Measurements from ENCODE around the gene CPA5. TPM values are rescaled to one million over a fixed set of nuclear protein-coding genes. Genes with fewer than 3 reads are reported as not detected.

CPA5 gene
- total RNA-seq, 2 experiments from 2014 or later = not detected

DNA sequence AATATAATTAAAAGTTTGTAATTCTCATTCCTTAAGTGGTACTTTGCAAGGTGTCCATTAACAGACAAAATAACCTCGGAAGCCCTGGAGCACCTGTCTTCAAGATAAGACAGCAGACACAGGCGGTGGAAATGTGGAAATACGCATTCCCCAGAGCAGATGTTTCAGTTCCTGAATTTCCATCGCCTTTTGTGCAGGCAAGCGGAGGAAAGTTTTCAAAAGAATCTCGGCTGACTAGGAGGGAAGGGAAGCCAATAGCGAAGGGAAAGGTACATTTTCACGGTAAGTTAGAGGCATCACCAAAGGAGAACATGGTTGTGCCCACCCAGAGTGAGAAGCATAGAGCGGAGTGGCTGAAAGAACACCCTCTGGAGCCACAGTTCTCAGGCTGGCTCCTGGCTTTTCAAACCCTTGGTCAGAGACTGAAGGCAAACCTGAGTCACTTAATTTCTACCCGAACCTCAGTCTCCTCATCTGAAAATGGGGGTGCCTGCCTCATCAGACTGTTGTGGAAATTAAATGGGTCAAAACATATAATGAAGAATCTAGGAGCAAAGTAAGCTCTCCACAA lies 49.3 kb downstream of the CPA5 start:
- Histone ChIP-seq H3K4me1 (ENCODE audit: insufficient read depth, low read length, poor library complexity, severe bottlenecking) (no peaks in the 10 kb centered on the region), H3K9me3 (ENCODE audit: low read length) (no peaks in the 10 kb centered on the region), H3K36me3 (ENCODE audit: insufficient read depth, low read length) (no peaks in the 10 kb centered on the region), H3K4me2 (ENCODE audit: low read length) (no peak overlapping the region), H3K79me2 (ENCODE audit: insufficient read depth, low read depth, low read length) (no peaks in the 10 kb centered on the region), H2AFZ (ENCODE audit: low read length) (no peak overlapping the region), H3K4me3 (ENCODE audit: low read depth, low read length, poor library complexity, severe bottlenecking) (no peak overlapping the region), H3K27ac (ENCODE audit: low read depth, low read length, poor library complexity, severe bottlenecking) (no peak overlapping the region), H3K9me2 (ENCODE audit: insufficient read depth, low read length) (no peaks in the 10 kb centered on the region), H4K20me1 (ENCODE audit: insufficient read depth, low read length) (no peaks in the 10 kb centered on the region)
- ChIA-PET POLR2A (no interaction called here), CTCF (ENCODE audit: unreplicated experiment) (no interaction called here)
- no peak for DNase-seq (ENCODE audit: low spot score)
- BruUV-seq (replicated peaks) = no TSS peak
- intact Hi-C loops (cut with micrococcal nuclease; ENCODE audit: unreplicated experiment) = no loop called here
- TF ChIP-seq, protein P1, sequence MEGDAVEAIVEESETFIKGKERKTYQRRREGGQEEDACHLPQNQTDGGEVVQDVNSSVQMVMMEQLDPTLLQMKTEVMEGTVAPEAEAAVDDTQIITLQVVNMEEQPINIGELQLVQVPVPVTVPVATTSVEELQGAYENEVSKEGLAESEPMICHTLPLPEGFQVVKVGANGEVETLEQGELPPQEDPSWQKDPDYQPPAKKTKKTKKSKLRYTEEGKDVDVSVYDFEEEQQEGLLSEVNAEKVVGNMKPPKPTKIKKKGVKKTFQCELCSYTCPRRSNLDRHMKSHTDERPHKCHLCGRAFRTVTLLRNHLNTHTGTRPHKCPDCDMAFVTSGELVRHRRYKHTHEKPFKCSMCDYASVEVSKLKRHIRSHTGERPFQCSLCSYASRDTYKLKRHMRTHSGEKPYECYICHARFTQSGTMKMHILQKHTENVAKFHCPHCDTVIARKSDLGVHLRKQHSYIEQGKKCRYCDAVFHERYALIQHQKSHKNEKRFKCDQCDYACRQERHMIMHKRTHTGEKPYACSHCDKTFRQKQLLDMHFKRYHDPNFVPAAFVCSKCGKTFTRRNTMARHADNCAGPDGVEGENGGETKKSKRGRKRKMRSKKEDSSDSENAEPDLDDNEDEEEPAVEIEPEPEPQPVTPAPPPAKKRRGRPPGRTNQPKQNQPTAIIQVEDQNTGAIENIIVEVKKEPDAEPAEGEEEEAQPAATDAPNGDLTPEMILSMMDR (conservative IDR thresholded peaks at IDR 0.05; ENCODE audit: low read length) = no peak
- no peak for TF ChIP-seq EZH2phosphoT487 (IDR thresholded peaks at IDR 0.05; ENCODE audit: borderline replicate concordance, low read depth, low read length)

DNA sequence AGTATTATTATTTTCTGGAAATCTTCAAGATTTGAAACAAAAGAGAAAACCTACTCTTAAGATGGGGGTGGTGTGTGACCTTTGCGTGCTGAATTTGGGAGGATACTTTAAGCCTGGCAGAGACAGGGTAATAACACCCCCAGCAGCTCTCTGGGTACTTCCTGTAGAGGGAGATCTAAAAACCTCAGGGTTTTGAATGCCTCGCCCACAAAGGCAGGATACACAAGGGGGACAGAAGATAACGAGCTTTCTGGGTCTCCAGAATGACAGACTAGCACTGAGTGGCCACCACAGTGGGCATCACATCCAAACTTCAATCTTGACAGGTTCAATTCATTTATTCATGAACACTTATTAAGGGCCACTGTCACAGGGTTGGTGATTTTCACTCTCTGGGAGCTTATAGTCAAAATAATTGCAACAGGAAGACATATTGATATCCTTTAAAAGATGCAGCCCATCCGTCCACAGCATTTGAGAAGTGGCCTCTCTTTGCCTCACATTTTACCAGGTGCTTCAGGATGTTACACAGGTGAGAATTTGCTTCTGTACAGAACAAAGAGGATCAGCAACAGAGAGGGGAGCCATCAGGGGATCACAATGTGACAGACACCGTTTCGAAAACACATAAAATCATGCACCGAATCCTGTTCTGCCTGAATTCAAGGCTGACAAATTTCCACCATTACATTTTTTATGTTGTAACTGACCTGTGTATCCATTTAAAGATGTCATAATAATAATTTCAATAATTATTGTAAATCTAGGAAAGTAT lies 50.0 kb downstream of the CPA5 start:
- Histone ChIP-seq H3K4me2 (ENCODE audit: low read length) (no peak overlapping the region), H3K9me3 (ENCODE audit: low read length) (no peaks in the 10 kb centered on the region), H3K9me2 (ENCODE audit: insufficient read depth, low read length) (no peaks in the 10 kb centered on the region), H3K36me3 (ENCODE audit: insufficient read depth, low read length) (no peaks in the 10 kb centered on the region), H3K27ac (ENCODE audit: low read depth, low read length, poor library complexity, severe bottlenecking) (no peak overlapping the region), H3K4me3 (ENCODE audit: low read depth, low read length, poor library complexity, severe bottlenecking) (no peak overlapping the region), H2AFZ (ENCODE audit: low read length) (no peak overlapping the region), H3K79me2 (ENCODE audit: insufficient read depth, low read depth, low read length) (no peaks in the 10 kb centered on the region), H3K4me1 (ENCODE audit: insufficient read depth, low read length, poor library complexity, severe bottlenecking) (no peaks in the 10 kb centered on the region), H4K20me1 (ENCODE audit: insufficient read depth, low read length) (no peaks in the 10 kb centered on the region)
- no peak for TF ChIP-seq EZH2phosphoT487 (IDR thresholded peaks at IDR 0.05; ENCODE audit: borderline replicate concordance, low read depth, low read length)
- TF ChIP-seq, protein P1 (conservative IDR thresholded peaks at IDR 0.05; ENCODE audit: low read length) = no peak
- no TSS peak for BruUV-seq (replicated peaks)
- intact Hi-C loops (cut with micrococcal nuclease; ENCODE audit: unreplicated experiment) = no loop called here
- POLR2A ChIA-PET = no interaction called here
- CTCF ChIA-PET (ENCODE audit: unreplicated experiment) = no interaction called here
- no peak for DNase-seq (ENCODE audit: low spot score)

DNA sequence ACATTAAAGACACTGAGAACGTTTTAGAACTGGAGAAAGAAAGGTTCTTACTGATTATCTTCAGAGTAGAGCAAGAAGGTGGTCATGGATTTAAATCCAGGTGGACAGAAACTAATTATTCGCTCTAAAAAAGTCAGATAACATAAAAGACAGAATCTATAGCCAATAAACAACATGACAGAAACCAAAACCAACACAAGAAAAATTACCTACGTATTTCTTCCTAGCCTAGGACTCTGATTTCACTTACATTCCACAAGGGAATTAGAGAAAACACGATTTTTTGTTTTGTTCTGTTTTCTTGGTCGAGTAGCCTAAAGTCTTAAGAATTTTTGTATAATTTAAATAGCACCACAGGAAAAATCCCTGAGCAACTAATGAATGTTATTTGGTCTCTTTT lies 50.8 kb downstream of the CPA5 start:
- TF ChIP-seq, protein P1 (conservative IDR thresholded peaks at IDR 0.05; ENCODE audit: low read length) = no peak
- BruUV-seq (replicated peaks) = no TSS peak
- Histone ChIP-seq H3K9me2 (ENCODE audit: insufficient read depth, low read length) (no peaks in the 10 kb centered on the region), H3K4me3 (ENCODE audit: low read depth, low read length, poor library complexity, severe bottlenecking) (no peak overlapping the region), H2AFZ (ENCODE audit: low read length) (no peak overlapping the region), H3K79me2 (ENCODE audit: insufficient read depth, low read depth, low read length) (no peaks in the 10 kb centered on the region), H3K36me3 (ENCODE audit: insufficient read depth, low read length) (peaks cover 6% of the 10 kb centered on the region; the same call in 1 of the 2 replicates), H3K4me2 (ENCODE audit: low read length) (no peak overlapping the region), H4K20me1 (ENCODE audit: insufficient read depth, low read length) (no peaks in the 10 kb centered on the region), H3K9me3 (ENCODE audit: low read length) (no peaks in the 10 kb centered on the region), H3K4me1 (ENCODE audit: insufficient read depth, low read length, poor library complexity, severe bottlenecking) (no peaks in the 10 kb centered on the region), H3K27ac (ENCODE audit: low read depth, low read length, poor library complexity, severe bottlenecking) (no peak overlapping the region)
- no peak for DNase-seq (ENCODE audit: low spot score)
- intact Hi-C loops (cut with micrococcal nuclease; ENCODE audit: unreplicated experiment) = no loop called here
- ChIA-PET POLR2A (no interaction called here), CTCF (ENCODE audit: unreplicated experiment) (no interaction called here)

Data from OCI-LY7 (cell line).